Activated CD4-positive, alpha-beta T cell treated with anti-CD3 and anti-CD28 coated beads, Interleukin-2, amount 10 ng/mL, durations not matched to agents 7 days and 5 days (primary cell): ENCODE results near the gene TAAR2. TPM values are rescaled to one million over a fixed set of nuclear protein-coding genes. Genes with fewer than 3 reads are reported as not detected.
A peak's percentile ranks its signal among the peaks of the same experiment; 100 is the strongest.
"Not testable (repeated sequence)": the region's sequence is repeated elsewhere in the genome, so short reads cannot be mapped to it uniquely, and the experiment has no call there.

Source experiments
- CTCF ChIA-PET: fragments of 350-600 bp; sonication (Branson Sonifier 250); formaldehyde crosslinking; loops from one replicate; lab custom pipeline; 2021; ENCODE audit warnings: antibody characterized with exemption; lab: Charles Lee
- POLR2A ChIA-PET: fragments of 350-600 bp; sonication (Branson Sonifier 250); formaldehyde crosslinking; loops from one replicate; lab custom pipeline; 2021; ENCODE audit warnings: antibody characterized with exemption; lab: Charles Lee
- DNase-seq: peaks from one replicate; pipeline ENCODE4 v3.0.0-alpha.2; 2020
- H3K27ac Mint-ChIP-seq: one replicate; pipeline ENCODE4 v1.8.0; 2021; ENCODE audit warnings: mild to moderate bottlenecking, moderate library complexity, mixed read lengths
- H3K27me3 Mint-ChIP-seq: one replicate; pipeline ENCODE4 v1.8.0; 2021; ENCODE audit warnings: mixed read lengths
- H3K36me3 Mint-ChIP-seq: one replicate; pipeline ENCODE4 v1.8.0; 2021; ENCODE audit warnings: low read depth, mixed read lengths
- H3K4me1 Mint-ChIP-seq: one replicate; pipeline ENCODE4 v1.8.0; 2021; ENCODE audit warnings: mixed read lengths
- H3K4me3 Mint-ChIP-seq: one replicate; pipeline ENCODE4 v1.8.0; 2021; ENCODE audit warnings: mild to moderate bottlenecking, moderate library complexity, mixed read lengths
- H3K9me3 Mint-ChIP-seq: one replicate; pipeline ENCODE4 v1.8.0; 2021; ENCODE audit warnings: mixed read lengths
- total RNA-seq, 2 experiments: library from RNA; stranded (reverse); gene quantifications; one replicate each; pipeline ENCODE4 v1.2.3, GENCODE V29; 2021

TAAR2 gene
- total RNA-seq, 2 experiments from 2014 or later: not detected

- ChIA-PET CTCF (interaction anchor here (1.8 kb wide), 1 partner anchor 13 kb away, joined by 5 read pairs; no protein-coding TSS in a partner anchor), POLR2A (interaction anchor here (0.6 kb wide), 1 partner anchor 135 kb away, joined by 3 read pairs; the partner anchor contains the start of gene STX7)
- Mint-ChIP-seq H3K27me3 (peaks cover 15% of the 10 kb centered on the region), H3K27ac (no peak overlapping the region), H3K9me3 (no peaks in the 10 kb centered on the region), H3K36me3 (no peaks in the 10 kb centered on the region), H3K4me1 (peaks cover 5% of the 10 kb centered on the region), H3K4me3 (no peak overlapping the region)
- peak; percentile 25 for DNase-seq
These were observed 24.3 kb upstream of the TAAR2 start for GRCh38 chr6:132648356-132648755.

- no peak overlapping the region for H3K4me3 Mint-ChIP-seq
- peaks cover 5% of the 10 kb centered on the region for H3K4me1 Mint-ChIP-seq
- ChIA-PET POLR2A (no interaction called here), CTCF (no interaction called here)
- peaks cover 2% of the 10 kb centered on the region for H3K9me3 Mint-ChIP-seq
- no peaks in the 10 kb centered on the region for H3K36me3 Mint-ChIP-seq
- no peak overlapping the region for H3K27ac Mint-ChIP-seq
- no peak for DNase-seq
- peaks cover 33% of the 10 kb centered on the region for H3K27me3 Mint-ChIP-seq
These were observed 19.5 kb upstream of the TAAR2 start for GRCh38 chr6:132643547-132643946.

GRCh38 chr6:132637135-132637534 lies 13.1 kb upstream of the TAAR2 start:
- H3K4me1 Mint-ChIP-seq, H3K27ac Mint-ChIP-seq, H3K36me3 Mint-ChIP-seq, CTCF ChIA-PET, POLR2A ChIA-PET, H3K9me3 Mint-ChIP-seq, DNase-seq, H3K4me3 Mint-ChIP-seq: not testable (repeated sequence)
- peaks cover 46% of the 10 kb centered on the region for H3K27me3 Mint-ChIP-seq

GRCh38 chr6:132635906-132636305 lies 11.8 kb upstream of the TAAR2 start:
- H3K36me3 Mint-ChIP-seq, POLR2A ChIA-PET, H3K4me3 Mint-ChIP-seq, H3K9me3 Mint-ChIP-seq, H3K27ac Mint-ChIP-seq, DNase-seq, H3K4me1 Mint-ChIP-seq: not testable (repeated sequence)
- peaks cover 45% of the 10 kb centered on the region for H3K27me3 Mint-ChIP-seq
- CTCF ChIA-PET: interaction anchor here (1.5 kb wide), 1 partner anchor 76 kb away, joined by 3 read pairs; no protein-coding TSS in a partner anchor

GRCh38 chr6:132635288-132635687 lies 11.2 kb upstream of the TAAR2 start:
- DNase-seq, H3K4me1 Mint-ChIP-seq, H3K27ac Mint-ChIP-seq, POLR2A ChIA-PET, H3K36me3 Mint-ChIP-seq, H3K4me3 Mint-ChIP-seq, H3K9me3 Mint-ChIP-seq: not testable (repeated sequence)
- CTCF ChIA-PET: interaction anchor here (1.5 kb wide), 1 partner anchor 76 kb away, joined by 3 read pairs; no protein-coding TSS in a partner anchor
- H3K27me3 Mint-ChIP-seq: peaks cover 42% of the 10 kb centered on the region

- POLR2A ChIA-PET: no interaction called here
- Mint-ChIP-seq H3K27me3 (peaks cover 42% of the 10 kb centered on the region), H3K9me3 (peaks cover 7% of the 10 kb centered on the region), H3K4me1 (no peaks in the 10 kb centered on the region), H3K4me3 (no peak overlapping the region), H3K36me3 (no peaks in the 10 kb centered on the region), H3K27ac (no peak overlapping the region)
- DNase-seq: no peak
- CTCF ChIA-PET: interaction anchor here (1.5 kb wide), 1 partner anchor 77 kb away, joined by 3 read pairs; no protein-coding TSS in a partner anchor
These were observed 10.7 kb upstream of the TAAR2 start for GRCh38 chr6:132634796-132635195.

GRCh38 chr6:132633362-132633761 lies 9.3 kb upstream of the TAAR2 start:
- peaks cover 38% of the 10 kb centered on the region for H3K27me3 Mint-ChIP-seq

GRCh38 chr6:132623106-132623845 lies 799 bp downstream of the TAAR2 start:
- Mint-ChIP-seq H3K4me3 (no peak overlapping the region), H3K9me3 (no peaks in the 10 kb centered on the region), H3K4me1 (no peaks in the 10 kb centered on the region), H3K36me3 (no peaks in the 10 kb centered on the region), H3K27ac (no peak overlapping the region), H3K27me3 (peaks cover 38% of the 10 kb centered on the region)
- ChIA-PET POLR2A (no interaction called here), CTCF (no interaction called here)
- no peak for DNase-seq

More at GRCh38 chr6:132633362-132633761, 9.3 kb upstream of the TAAR2 start:
- no peaks in the 10 kb centered on the region for H3K4me1 Mint-ChIP-seq
- ChIA-PET CTCF (no interaction called here), POLR2A (no interaction called here)
- no peak for DNase-seq
- H3K27ac Mint-ChIP-seq: no peak overlapping the region
- no peak overlapping the region for H3K4me3 Mint-ChIP-seq
- no peaks in the 10 kb centered on the region for H3K36me3 Mint-ChIP-seq
- H3K9me3 Mint-ChIP-seq: peaks cover 2% of the 10 kb centered on the region

GRCh38 chr6:132616677-132617076 lies 7.4 kb downstream of the TAAR2 start:
- peaks cover 4% of the 10 kb centered on the region for H3K4me1 Mint-ChIP-seq
- ChIA-PET CTCF (no interaction called here), POLR2A (no interaction called here)
- H3K9me3 Mint-ChIP-seq: no peaks in the 10 kb centered on the region
- peaks cover 38% of the 10 kb centered on the region for H3K27me3 Mint-ChIP-seq
- no peak overlapping the region for H3K4me3 Mint-ChIP-seq
- no peak for DNase-seq
- no peak overlapping the region for H3K27ac Mint-ChIP-seq
- H3K36me3 Mint-ChIP-seq: no peaks in the 10 kb centered on the region

- Mint-ChIP-seq H3K9me3 (no peaks in the 10 kb centered on the region), H3K27ac (no peak overlapping the region), H3K27me3 (peaks cover 32% of the 10 kb centered on the region), H3K4me3 (peak overlapping the region; percentile 30), H3K4me1 (peaks cover 4% of the 10 kb centered on the region), H3K36me3 (no peaks in the 10 kb centered on the region)
- ChIA-PET CTCF (no interaction called here), POLR2A (no interaction called here)
- no peak for DNase-seq
These were observed 9.5 kb downstream of the TAAR2 start for GRCh38 chr6:132614554-132614953.

- H3K27ac Mint-ChIP-seq: no peak overlapping the region
- no peaks in the 10 kb centered on the region for H3K9me3 Mint-ChIP-seq
- H3K4me3 Mint-ChIP-seq: no peak overlapping the region
- peaks cover 4% of the 10 kb centered on the region for H3K4me1 Mint-ChIP-seq
- H3K27me3 Mint-ChIP-seq: peaks cover 25% of the 10 kb centered on the region
- ChIA-PET POLR2A (no interaction called here), CTCF (no interaction called here)
- DNase-seq: no peak
- H3K36me3 Mint-ChIP-seq: no peaks in the 10 kb centered on the region
These were observed 11.5 kb downstream of the TAAR2 start for GRCh38 chr6:132612449-132613108.

GRCh38 chr6:132611616-132612015 lies 12.5 kb downstream of the TAAR2 start:
- no peak for DNase-seq
- H3K27ac Mint-ChIP-seq: no peak overlapping the region
- peaks cover 19% of the 10 kb centered on the region for H3K27me3 Mint-ChIP-seq
- H3K9me3 Mint-ChIP-seq: no peaks in the 10 kb centered on the region
- H3K36me3 Mint-ChIP-seq: no peaks in the 10 kb centered on the region
- peaks cover 4% of the 10 kb centered on the region for H3K4me1 Mint-ChIP-seq
- no peak overlapping the region for H3K4me3 Mint-ChIP-seq
- ChIA-PET POLR2A (no interaction called here), CTCF (no interaction called here)

- CTCF ChIA-PET: no interaction called here
- DNase-seq: no peak
- Mint-ChIP-seq H3K4me3 (no peak overlapping the region), H3K36me3 (no peaks in the 10 kb centered on the region), H3K27me3 (peaks cover 7% of the 10 kb centered on the region), H3K4me1 (no peaks in the 10 kb centered on the region), H3K27ac (no peak overlapping the region), H3K9me3 (no peaks in the 10 kb centered on the region)
- POLR2A ChIA-PET: no interaction called here
These were observed 16.4 kb downstream of the TAAR2 start for GRCh38 chr6:132607544-132608233.
